Left cardiac atrium (tissue), 4 donors: ENCODE data around the gene CFAP46. TPM values are rescaled to one million over a fixed set of nuclear protein-coding genes. Genes with fewer than 3 reads are reported as not detected.
A peak's percentile ranks its signal among the peaks of the same experiment; 100 is the strongest.

ENCODE experiments used
- ATAC-seq, 2 donors: fragments of 200-7000 bp; cut with Tn5 transposase; one replicate each; pipeline ENCODE4 v1.9.1; 2020; ENCODE audit warnings: mild to moderate bottlenecking in 2 of 2, moderate library complexity in 2 of 2
- DNase-seq: peaks from one replicate; pipeline ENCODE4 v3.0.0-alpha.2; 2020
- intact Hi-C, 2 donors: fragments of 100-400 bp; cut with DNase I; formaldehyde crosslinking; loops; one replicate each; pipeline versions ENCODE4 v1.14.1 to v1.15.1; 2022 to 2023
- long read RNA-seq: library from polyadenylated mRNA; unstranded; transcript quantifications from one replicate; pipeline ENCODE4 v2.0.0, GENCODE V29; 2021
- total RNA-seq, 2 donors: library from RNA; stranded (reverse); fragmentation: NEBNext Ultra II Directional; extraction: Animal tissue kit (Norgen Biotek cat#: 25700); gene quantifications; one replicate each; pipeline ENCODE4 v1.2.1, GENCODE V29; 2021
- donor health status: DM: no; HTN: yes; CAD: no.
- donor health status: DM: no; HTN: yes; CAD: no; lungs with severe emphysema.
- donor health status: DM: yes; HTN: yes; CAD: no.
- donor health status: Dilated cardiomyopathy.

Gene CFAP46
- total RNA-seq = 1 to 10 TPM; 1.2 to 1.7 TPM
- long read RNA-seq, partial matches to known transcripts = 1 of 3 reads
- long read RNA-seq, other reads (novel, unspliced or antisense) = 0 of 3 reads

GRCh38 chr10:132942101-132943057, at the start of gene CFAP46:
CFAP46 (minus strand) TSS chr10:132942570; CDS start chr10:132942484, 86 bp downstream.
- ATAC-seq (peak; percentile 82 to 85), DNase-seq (peak; percentile 84)
- intact Hi-C loops = no loop called here

- ATAC-seq (no peak), DNase-seq (peak; percentile 13)
- intact Hi-C loops = no loop called here
Observed at GRCh38 chr10:132991706-132992432, 49.5 kb upstream of the CFAP46 start.

GRCh38 chr10:132990684-132991545, 48.5 kb upstream of the CFAP46 start:
- ATAC-seq = no peak
- no peak for DNase-seq
- intact Hi-C loops = no loop called here

GRCh38 chr10:132989476-132990415, 47.4 kb upstream of the CFAP46 start:
- DNase-seq = no peak
- intact Hi-C loops = no loop called here

GRCh38 chr10:132988988-132989387, 46.6 kb upstream of the CFAP46 start:
- intact Hi-C loops = no loop called here
- DNase-seq = no peak

More at GRCh38 chr10:132989476-132990415, 47.4 kb upstream of the CFAP46 start:
- no peak for ATAC-seq

GRCh38 chr10:132987671-132988571, 45.6 kb upstream of the CFAP46 start:
- peak; percentile 72 to 77 for ATAC-seq
- intact Hi-C loops = no loop called here
- DNase-seq = peak; percentile 52

More at GRCh38 chr10:132988988-132989387, 46.6 kb upstream of the CFAP46 start:
- ATAC-seq = no peak

- intact Hi-C loops = no loop called here
- DNase-seq = no peak
- no peak for ATAC-seq
Observed at GRCh38 chr10:132986978-132987377, 44.6 kb upstream of the CFAP46 start.

- DNase-seq (no peak), ATAC-seq (no peak)
- intact Hi-C loops = no loop called here
Observed at GRCh38 chr10:132986576-132986975, 44.2 kb upstream of the CFAP46 start.

- ATAC-seq (no peak), DNase-seq (no peak)
- intact Hi-C loops = no loop called here
Observed at GRCh38 chr10:132986076-132986475, 43.7 kb upstream of the CFAP46 start.

GRCh38 chr10:132985546-132985900, 43.2 kb upstream of the CFAP46 start:
- ATAC-seq = no peak
- DNase-seq = peak; percentile 11
- intact Hi-C loops = no loop called here

GRCh38 chr10:132984801-132985545, 42.6 kb upstream of the CFAP46 start:
- intact Hi-C loops = no loop called here
- ATAC-seq (peak in 1 of 2 donors; percentile 9), DNase-seq (peak; percentile 41)

- peak; percentile 12 for DNase-seq
- intact Hi-C loops = no loop called here
- no peak for ATAC-seq
Observed at GRCh38 chr10:132984008-132984295, 41.6 kb upstream of the CFAP46 start.

- no peak for ATAC-seq
- peak; percentile 18 for DNase-seq
- intact Hi-C loops = no loop called here
Observed at GRCh38 chr10:132983252-132984007, 41.1 kb upstream of the CFAP46 start.

- intact Hi-C loops = no loop called here
- peak; percentile 36 for DNase-seq
- ATAC-seq = peak; percentile 57
Observed at GRCh38 chr10:132982301-132982989, 40.1 kb upstream of the CFAP46 start.

- intact Hi-C loops = no loop called here
- DNase-seq (peak; percentile 14), ATAC-seq (no peak)
Observed at GRCh38 chr10:132981746-132982145, 39.4 kb upstream of the CFAP46 start.
